Transverse colon (tissue), 4 donors: ENCODE measurements around the gene ANKLE1. TPM values are rescaled to one million over a fixed set of nuclear protein-coding genes. Genes with fewer than 3 reads are reported as not detected.
A peak's percentile ranks its signal among the peaks of the same experiment; 100 is the strongest.

Experiments used
- DNase-seq: peaks from one replicate; pipeline ENCODE4 v3.0.0-alpha.2; 2019
- H3K27ac ChIP-seq, 4 donors: fragments of 200-600 bp; sonication (generic); 2 replicates each; pipeline ENCODE4 v1.5.1; 2016 to 2018; ENCODE audit warnings: inconsistent platforms in 4 of 4
- H3K27me3 ChIP-seq: fragments of 200-600 bp; sonication (generic); 2 replicates; pipeline ENCODE4 v1.5.1; 2017; ENCODE audit warnings: inconsistent platforms
- H3K36me3 ChIP-seq, 4 donors: fragments of 200-600 bp; sonication (generic); 2 replicates each; pipeline ENCODE4 v1.5.1; 2017 to 2019; ENCODE audit warnings: inconsistent platforms in 4 of 4
- H3K4me1 ChIP-seq, 4 donors: fragments of 200-600 bp; sonication (generic); 2 replicates each; pipeline ENCODE4 v1.5.1; 2017 to 2020; ENCODE audit warnings: inconsistent platforms in 4 of 4
- H3K4me3 ChIP-seq, 4 donors: fragments of 200-600 bp; sonication (generic); 1 replicate in 1 of 4; 2 replicates in 3 of 4; pipeline versions ENCODE4 v1.5.1 to v1.6.1; 2017 to 2019; ENCODE audit warnings: inconsistent platforms in 4 of 4
- H3K9me3 ChIP-seq, 2 donors: fragments of 200-600 bp; sonication (generic); 2 replicates each; pipeline ENCODE4 v1.5.1; 2017 to 2019; ENCODE audit warnings: inconsistent platforms in 2 of 2
- CTCF ChIP-seq, 5 experiments: fragments of 200-600 bp in 3 of 5; fragments of 450-650 bp in 2 of 5; sonication (generic) in 3 of 5; IDR thresholded peaks; 1 replicate in 2 of 5; 2 replicates in 3 of 5; pipeline ENCODE4 v1.5.1; 2016 to 2017; ENCODE audit warnings: antibody characterized with exemption in 5 of 5, inconsistent platforms in 3 of 5, mild to moderate bottlenecking in 2 of 5, moderate library complexity in 1 of 5
- EP300 ChIP-seq: sonication (generic); formaldehyde crosslinking; IDR thresholded peaks from one replicate; pipeline ENCODE4 v1.6.1; 2017; ENCODE audit warnings: antibody characterized with exemption, low read depth
- POLR2A ChIP-seq: fragments of 450-650 bp; IDR thresholded peaks from one replicate; pipeline ENCODE4 v1.6.1; 2016; ENCODE audit warnings: antibody characterized with exemption, mild to moderate bottlenecking, moderate library complexity
- POLR2AphosphoS5 ChIP-seq, 3 donors: sonication (generic); formaldehyde crosslinking; IDR thresholded peaks; one replicate each; pipeline ENCODE4 v1.6.1; 2016; ENCODE audit warnings: antibody characterized with exemption in 3 of 3
- WGBS, 2 donors: methylation state at CpG; one replicate each; pipeline ENCODE4 v1.1.5; 2018; ENCODE audit warnings: low coverage in 1 of 2; 5-methylcytosine and 5-hydroxymethylcytosine counted together
- in situ Hi-C, 4 donors: fragments of 200-750 bp; cut with MboI; loops; one replicate each; pipeline versions ENCODE4 v1.15.0 to v1.15.1; 2017; ENCODE audit warnings: low sequenced_read_pairs in 3 of 4, low pct_ligation_motif_present in 1 of 4, low pct_unique_long_range_greater_than_20kb in 1 of 4
- intact Hi-C: fragments of 100-400 bp; cut with DNase I; formaldehyde crosslinking; loops from one replicate; pipeline ENCODE4 v1.15.1; 2023; ENCODE audit warnings: low total_unique reads
- total RNA-seq, 4 donors: library from RNA; depleted of rRNA; stranded (reverse); fragments of >200 nt; gene quantifications; one replicate each; pipeline ENCODE4 v1.1.0, GENCODE V29; 2016

ANKLE1 gene
- total RNA-seq, 4 donors from 2014 or later = 0.20 to 0.48 TPM; not detected in 2

DNA sequence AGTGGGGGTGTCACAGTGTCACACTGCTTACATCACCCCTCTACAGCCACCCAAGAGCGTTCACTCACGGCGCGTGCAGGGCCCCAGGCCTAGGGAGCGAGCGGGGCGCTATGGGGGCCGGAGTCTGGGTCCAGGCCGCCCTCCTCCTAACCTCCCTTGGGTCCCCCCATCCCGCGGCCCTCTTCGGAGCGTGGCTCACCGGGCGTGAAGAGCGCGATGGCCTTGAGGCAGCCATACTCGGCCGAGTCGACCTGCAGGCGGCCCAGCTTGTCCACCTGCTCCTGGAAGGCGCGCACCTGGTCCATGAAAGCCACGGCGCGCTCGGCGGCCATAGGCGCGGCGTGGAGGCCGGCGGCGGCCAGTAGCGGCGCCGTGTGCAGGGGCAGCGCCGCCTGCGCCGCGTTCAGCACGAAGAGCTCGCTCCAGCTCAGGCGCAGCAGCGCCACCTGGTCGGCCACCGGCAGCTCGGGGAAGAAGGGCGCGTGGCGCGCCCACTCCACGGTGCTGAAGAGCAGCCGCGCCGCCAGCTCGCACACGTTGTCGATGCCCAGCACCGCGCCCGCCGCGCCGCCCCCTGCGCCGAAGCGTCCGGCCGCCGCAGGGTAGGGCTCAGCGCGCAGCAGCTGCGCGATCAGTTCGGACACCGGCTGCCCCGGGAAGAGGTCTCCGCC, 46.3 kb upstream of the ANKLE1 start:
- peak; percentile 80 for DNase-seq
- H3K36me3 ChIP-seq = peaks cover 0 to 19% (median 5%) of the 10 kb centered on the region in 4 donors
- intact Hi-C loops = no loop called here
- TF ChIP-seq EP300 (no peak), POLR2AphosphoS5 (IDR thresholded peaks at IDR 0.05) (peak in 2 of 3 donors; percentile 19 to 22), POLR2A (no peak), CTCF (IDR thresholded peaks at IDR 0.05) (peak in 4 of 5 experiments; percentile 26 to 58 (median 40))
- peaks cover 11 to 58% (median 37%) of the 10 kb centered on the region in 4 donors for H3K4me1 ChIP-seq
- in situ Hi-C loops = no loop called here
- 0% methylated on average over 5 of the region's 80 CpGs; no CpG with 5 or more reads in 1 of the 2 donors for WGBS, 2 donors
- peak overlapping the region; percentile 27 to 58 (median 44) for H3K4me3 ChIP-seq
- H3K27me3 ChIP-seq = no peaks in the 10 kb centered on the region
- H3K27ac ChIP-seq = peak overlapping the region; percentile 75 to 91 (median 85)
- H3K9me3 ChIP-seq = no peaks in the 10 kb centered on the region

- 12 to 20% methylated on average over 2 to 15 of the region's 27 CpGs for WGBS, 2 donors
- in situ Hi-C loops (no loop called here), intact Hi-C loops (no loop called here)
- Histone ChIP-seq H3K27ac (peak overlapping the region; percentile 75 to 91 (median 85)), H3K9me3 (no peaks in the 10 kb centered on the region), H3K36me3 (peaks cover 0 to 19% (median 5%) of the 10 kb centered on the region in 4 donors), H3K27me3 (no peaks in the 10 kb centered on the region), H3K4me1 (peaks cover 15 to 65% (median 42%) of the 10 kb centered on the region in 4 donors), H3K4me3 (peak overlapping the region; percentile 27 to 58 (median 44))
- peak; percentile 55 for DNase-seq
- TF ChIP-seq EP300 (no peak), CTCF (IDR thresholded peaks at IDR 0.05) (no peak), POLR2A (no peak), POLR2AphosphoS5 (IDR thresholded peaks at IDR 0.05) (no peak)
Observed at GRCh38 chr19:17235971-17236777, 45.5 kb upstream of the ANKLE1 start.

DNA sequence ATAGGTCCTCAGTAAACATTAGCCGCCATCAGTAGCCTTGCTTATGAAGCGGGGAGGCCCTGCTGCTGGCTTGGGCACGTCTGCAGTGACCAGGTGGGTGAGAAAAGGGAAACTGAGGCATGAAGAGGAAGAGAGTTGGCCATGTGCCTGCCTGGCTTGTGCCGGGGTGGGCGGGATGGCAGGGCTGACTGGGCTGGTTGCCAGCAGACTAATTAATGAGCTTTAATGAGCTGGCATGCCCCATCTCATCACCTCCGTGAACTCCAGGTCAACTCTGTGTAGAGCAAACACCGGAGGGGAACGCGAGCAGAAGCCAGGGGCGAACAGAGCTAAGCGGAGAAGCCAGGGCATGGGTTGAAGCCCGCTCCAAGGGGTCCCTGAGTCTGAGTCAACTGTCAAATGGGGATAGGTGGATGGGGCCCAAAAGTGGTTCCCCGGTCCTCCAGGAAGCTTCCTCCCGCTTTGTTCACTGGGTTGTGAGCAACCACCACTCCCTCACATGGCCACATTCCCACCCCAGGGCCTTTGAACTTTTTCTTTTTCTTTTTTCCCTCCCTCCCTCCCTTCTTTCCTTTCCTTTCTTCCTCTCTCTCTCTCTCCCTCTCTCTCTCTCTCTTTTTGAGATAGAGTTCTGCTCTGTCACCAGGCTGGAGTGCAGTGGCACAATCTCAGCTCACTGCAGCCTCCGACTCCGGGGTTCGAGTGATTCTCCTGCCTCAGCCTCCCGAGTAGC, 44.7 kb upstream of the ANKLE1 start:
- no peak overlapping the region for H3K4me3 ChIP-seq
- 80 to 82% methylated on average over 1 to 18 of the region's 18 CpGs for WGBS, 2 donors
- peak overlapping the region; percentile 75 to 91 (median 85) for H3K27ac ChIP-seq
- H3K9me3 ChIP-seq = no peaks in the 10 kb centered on the region
- no peaks in the 10 kb centered on the region for H3K27me3 ChIP-seq
- H3K36me3 ChIP-seq = peaks cover 0 to 11% (median 2%) of the 10 kb centered on the region in 4 donors
- peaks cover 19 to 73% (median 50%) of the 10 kb centered on the region in 4 donors for H3K4me1 ChIP-seq
- TF ChIP-seq POLR2AphosphoS5 (IDR thresholded peaks at IDR 0.05) = no peak
- TF ChIP-seq POLR2A = no peak
- no peak for DNase-seq
- in situ Hi-C loops = no loop called here
- intact Hi-C loops = no loop called here

GRCh38 chr19:17237747-17238706, 43.7 kb upstream of the ANKLE1 start:
- in situ Hi-C loops = no loop called here
- H3K4me1 ChIP-seq = peaks cover 24 to 84% (median 61%) of the 10 kb centered on the region in 4 donors
- peak overlapping the region in 2 of 4 donors; percentile 3 to 89 for H3K27ac ChIP-seq
- 87 to 98% methylated on average over 8 to 13 of the region's 13 CpGs for WGBS, 2 donors
- H3K4me3 ChIP-seq = no peak overlapping the region
- no peak for DNase-seq
- H3K27me3 ChIP-seq = no peaks in the 10 kb centered on the region
- no peaks in the 10 kb centered on the region for H3K9me3 ChIP-seq
- H3K36me3 ChIP-seq = peaks cover 0 to under 1% (median 0%) of the 10 kb centered on the region in 4 donors
- intact Hi-C loops = no loop called here
- TF ChIP-seq EP300 (no peak), POLR2AphosphoS5 (IDR thresholded peaks at IDR 0.05) (no peak), CTCF (IDR thresholded peaks at IDR 0.05) (no peak), POLR2A (no peak)
